GM21786 (cell line): ENCODE measurements around the gene IL1RAPL2.

Experiments used
- ATAC-seq: cut with Tn5 transposase; IDR thresholded peaks from one replicate; pipeline ENCODE4 v1.9.1; 2021; ENCODE audit not compliant: unreplicated experiment

IL1RAPL2 gene

DNA sequence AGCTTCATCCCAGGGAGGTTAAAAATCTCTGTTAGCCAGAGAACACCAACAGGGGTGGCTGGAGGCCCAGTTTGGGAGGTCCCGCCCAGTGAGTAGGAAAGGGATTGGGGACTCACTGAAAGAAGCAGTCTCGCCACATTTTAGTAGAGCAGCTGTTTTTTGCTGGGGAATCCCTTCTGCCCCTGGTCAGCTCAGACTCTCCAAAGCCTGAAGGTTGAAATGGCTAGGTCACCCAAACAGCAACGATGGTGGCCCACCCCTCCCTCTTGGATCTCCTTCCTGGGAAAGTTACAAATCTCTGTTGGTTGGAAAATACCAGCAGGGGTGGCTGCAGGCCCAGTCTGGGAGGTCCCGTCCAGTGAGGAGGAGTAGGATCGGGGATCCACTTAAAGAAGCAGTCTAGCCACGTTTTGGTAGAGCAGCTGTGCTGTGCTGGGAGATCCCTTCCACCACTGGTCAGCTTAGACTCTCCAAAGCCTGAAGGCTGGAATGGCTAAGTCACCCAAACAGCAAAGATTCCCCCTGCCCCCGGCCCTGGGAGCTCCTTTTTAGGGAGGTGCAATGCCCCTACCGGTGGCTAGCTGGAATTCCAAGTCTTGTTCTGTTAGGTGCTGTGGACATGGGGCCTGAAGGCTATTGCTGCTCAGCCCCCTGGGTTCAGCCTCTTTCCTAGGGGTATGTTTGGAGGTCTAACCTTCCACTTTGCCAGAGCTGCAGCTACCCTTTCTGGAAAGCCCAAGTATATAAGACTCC, 694.5 kb downstream of the IL1RAPL2 start:
- no peak for ATAC-seq

GRCh38 chrX:105263171-105263570, 697.2 kb downstream of the IL1RAPL2 start:
- ATAC-seq = no peak

DNA sequence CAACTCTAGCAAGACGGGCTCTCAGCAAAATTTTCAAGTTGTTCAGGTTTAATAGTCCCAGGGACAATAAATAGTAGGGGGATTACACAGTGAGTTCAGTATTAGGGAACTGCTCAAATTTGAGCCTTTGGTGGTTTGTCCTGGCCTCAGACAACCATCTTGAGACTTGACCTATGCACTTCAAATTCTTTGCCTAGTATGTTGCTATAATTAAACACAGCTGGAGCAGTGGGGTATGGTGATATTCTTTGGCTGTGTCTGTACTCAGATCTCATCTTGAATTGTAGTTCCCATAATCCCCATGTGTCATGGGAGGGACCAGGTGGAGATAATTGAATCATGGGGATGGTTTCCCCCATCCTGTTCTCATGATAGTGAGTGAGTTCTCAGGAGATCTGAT, 697.8 kb downstream of the IL1RAPL2 start:
- no peak for ATAC-seq

DNA sequence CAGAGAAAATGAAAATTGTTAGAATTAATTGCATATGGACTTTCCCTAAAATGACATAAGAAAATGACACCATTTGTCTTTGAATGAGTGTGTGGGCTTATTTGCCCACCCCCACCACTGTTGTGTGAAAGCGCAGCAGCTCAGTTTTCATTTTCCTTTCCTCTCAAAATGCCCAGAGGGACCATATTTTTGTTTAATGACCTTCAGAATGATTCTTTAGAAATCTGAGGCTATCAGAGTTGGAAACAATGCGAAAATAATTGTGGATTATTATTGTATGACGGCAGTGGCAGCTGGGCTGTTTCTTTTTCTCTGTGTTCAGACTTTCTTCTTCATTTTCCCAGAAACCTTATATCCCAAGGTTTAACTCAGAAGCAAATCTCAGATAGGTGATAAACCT, 699.1 kb downstream of the IL1RAPL2 start:
- no peak for ATAC-seq

DNA sequence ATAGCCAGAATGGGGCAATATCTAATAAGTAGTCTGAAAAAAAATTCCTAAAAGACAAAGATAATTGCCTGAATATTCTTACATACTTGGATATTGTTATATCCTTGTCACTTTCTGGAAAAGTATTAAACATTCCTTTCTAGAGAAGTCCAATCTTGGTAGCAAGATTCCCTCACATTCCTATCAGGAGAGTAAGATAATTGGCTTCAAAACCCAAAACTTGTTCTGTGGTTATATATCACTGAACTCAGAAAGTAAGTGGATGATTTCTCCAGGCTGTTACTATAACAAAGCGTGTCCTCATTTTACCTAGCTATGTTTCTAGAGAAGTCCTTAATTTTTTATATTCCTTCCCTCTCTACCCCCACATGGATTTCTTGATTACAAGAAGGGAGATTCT, 700.5 kb downstream of the IL1RAPL2 start:
- ATAC-seq = no peak

DNA sequence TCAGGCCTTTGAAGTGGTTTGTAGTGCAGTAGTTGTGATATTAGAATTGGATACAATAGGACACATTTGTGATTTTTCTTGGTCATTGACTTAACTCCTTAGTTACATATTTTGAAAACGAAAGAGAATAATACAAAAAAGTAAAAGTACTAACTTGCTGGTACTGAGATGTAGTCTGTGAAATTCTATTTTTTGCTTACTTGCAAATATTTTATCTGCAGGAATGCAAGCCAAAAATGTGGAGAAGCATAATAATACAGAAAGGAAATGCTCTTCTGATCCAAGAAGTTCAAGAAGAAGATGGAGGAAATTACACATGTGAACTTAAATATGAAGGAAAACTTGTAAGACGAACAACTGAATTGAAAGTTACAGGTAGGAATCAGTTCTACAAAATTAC, 701.2 kb downstream of the IL1RAPL2 start:
- no peak for ATAC-seq

GRCh38 chrX:105269386-105269785, 703.4 kb downstream of the IL1RAPL2 start:
- no peak for ATAC-seq

GRCh38 chrX:105273326-105273725, 707.3 kb downstream of the IL1RAPL2 start:
- no peak for ATAC-seq

DNA sequence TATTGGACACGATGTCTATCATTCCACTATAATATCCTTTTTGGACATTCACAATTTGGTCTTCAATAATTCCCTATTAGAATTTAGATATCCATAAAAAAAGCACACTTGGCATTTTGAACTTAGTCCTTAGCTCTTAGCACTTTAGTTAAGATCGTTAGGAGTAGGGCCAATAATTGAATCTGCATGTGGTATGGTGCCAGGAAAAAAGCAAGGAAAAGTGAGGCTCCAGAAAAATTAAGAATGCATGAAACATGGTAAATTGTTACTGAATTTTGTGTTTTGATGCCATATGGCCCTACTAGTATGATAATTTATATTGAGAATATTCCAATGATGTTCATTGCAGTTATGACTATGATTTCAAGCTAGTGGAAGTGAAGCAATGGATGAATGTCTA, 708.1 kb downstream of the IL1RAPL2 start:
- ATAC-seq = no peak

DNA sequence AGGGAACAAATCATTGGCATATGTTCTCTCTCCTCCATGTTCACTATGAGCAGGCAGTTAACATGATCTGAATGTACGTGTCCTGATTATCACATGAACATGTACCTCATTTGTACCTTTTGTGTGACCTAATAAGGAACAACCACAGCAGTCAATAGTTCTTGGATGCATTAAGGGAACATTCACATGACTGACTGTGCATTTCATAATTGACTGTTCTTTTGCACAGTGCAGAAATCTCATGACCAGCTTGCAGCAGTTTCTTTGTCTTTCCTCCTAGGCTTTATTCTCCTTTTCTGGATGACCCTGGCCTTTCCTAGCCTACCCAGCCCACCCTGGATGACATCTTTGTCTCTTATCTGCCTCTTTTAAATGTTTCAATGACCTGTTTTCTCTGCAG, 711.1 kb downstream of the IL1RAPL2 start:
- ATAC-seq = no peak

DNA sequence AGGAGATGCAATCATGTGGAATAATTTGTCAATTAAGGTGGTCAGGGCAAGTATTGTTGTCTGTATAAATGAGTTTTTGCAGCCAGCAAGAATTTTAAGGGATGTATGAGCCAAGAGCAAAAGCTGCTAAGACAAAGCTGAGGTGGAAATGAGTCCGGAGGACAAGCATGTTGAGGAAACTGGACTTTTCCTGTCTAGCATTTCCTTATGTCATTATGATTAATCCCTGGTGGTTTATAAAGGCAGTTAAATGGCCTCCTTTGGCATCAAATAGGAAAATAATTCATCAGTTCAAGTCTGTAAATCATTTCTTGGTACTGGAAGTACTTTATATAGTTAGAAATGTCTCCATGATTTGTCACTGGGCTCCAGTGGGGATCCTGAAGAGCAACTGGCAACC, 716.1 kb downstream of the IL1RAPL2 start:
- ATAC-seq = no peak

- ATAC-seq = no peak
These were observed 731.0 kb downstream of the IL1RAPL2 start for GRCh38 chrX:105297041-105297440.

- ATAC-seq = no peak
These were observed 733.3 kb downstream of the IL1RAPL2 start for GRCh38 chrX:105299286-105299685.

DNA sequence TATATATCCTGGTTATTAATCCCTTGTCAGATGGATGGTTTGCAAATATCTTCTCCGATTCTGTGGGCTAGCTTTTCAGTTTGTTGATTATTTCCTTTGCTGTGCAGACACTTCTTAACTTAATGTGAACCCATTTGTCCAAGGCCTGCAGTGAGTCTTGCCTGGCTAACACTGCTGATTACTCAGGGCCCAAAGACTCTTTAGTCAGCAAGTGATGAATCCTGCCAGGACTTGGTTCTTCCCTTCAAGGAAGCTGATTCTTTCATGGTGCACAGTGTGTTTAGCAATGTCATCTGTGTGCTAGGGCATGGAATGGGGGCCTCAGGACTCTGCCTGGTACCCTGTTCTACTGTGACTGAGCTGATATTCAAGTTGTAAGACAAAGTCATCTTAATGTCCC, 736.2 kb downstream of the IL1RAPL2 start:
- ATAC-seq = no peak

GRCh38 chrX:105307762-105308161, 741.8 kb downstream of the IL1RAPL2 start:
- no peak for ATAC-seq

DNA sequence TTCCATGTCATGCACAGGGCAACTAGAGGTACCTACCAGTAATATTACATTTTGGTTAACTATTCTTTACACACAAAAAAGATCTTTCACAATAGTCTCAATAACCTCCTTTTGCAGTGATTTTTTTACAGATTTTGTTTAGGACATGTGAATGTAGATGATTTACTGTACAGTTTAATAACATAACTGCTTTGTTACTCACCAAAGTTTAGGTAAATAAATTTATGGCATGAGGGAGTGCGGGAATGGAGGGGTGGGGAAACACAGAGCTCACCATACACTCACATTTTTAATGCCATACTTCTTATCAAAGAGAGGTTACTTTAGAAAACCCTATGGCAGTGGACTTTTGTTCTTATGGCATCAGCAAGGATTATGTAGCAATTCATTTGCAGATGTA, 747.6 kb downstream of the IL1RAPL2 start:
- no peak for ATAC-seq

DNA sequence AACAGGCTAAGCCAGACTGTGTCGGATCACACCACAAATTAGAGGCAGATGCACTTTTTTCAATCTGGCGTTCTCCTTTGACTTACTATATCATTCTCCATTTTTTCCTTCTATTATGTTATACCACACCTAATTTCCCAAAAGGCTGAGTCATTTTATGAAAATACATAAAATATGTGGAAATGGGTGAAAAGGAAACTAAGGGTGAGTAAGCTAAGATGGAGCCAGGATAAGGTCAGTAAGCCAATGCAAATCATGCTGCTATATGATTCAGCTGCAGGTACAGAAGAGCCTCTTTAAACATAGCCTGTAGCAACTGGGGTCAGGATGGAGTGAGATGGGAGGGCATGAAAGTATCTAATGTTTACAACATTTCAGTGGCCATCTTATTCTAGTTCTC, 748.5 kb downstream of the IL1RAPL2 start:
- ATAC-seq = no peak

DNA sequence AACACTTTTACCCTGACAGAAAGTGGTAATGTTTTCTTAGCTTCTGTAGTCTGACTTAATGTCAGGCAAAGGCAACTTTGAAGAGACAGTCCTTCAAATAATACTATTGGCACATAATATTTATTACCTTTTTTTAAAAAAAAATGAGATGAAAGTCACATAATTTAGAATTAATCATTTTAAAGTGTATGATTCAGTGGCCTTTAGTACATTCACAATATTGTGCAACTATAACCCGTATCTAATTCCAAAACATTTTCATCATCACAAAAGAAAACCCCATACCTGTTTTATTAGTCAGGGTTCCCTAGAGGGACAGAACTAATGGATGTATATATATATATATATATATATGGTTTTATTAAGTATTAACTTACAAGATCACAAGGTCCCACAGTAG, 749.2 kb downstream of the IL1RAPL2 start:
- ATAC-seq = no peak

DNA sequence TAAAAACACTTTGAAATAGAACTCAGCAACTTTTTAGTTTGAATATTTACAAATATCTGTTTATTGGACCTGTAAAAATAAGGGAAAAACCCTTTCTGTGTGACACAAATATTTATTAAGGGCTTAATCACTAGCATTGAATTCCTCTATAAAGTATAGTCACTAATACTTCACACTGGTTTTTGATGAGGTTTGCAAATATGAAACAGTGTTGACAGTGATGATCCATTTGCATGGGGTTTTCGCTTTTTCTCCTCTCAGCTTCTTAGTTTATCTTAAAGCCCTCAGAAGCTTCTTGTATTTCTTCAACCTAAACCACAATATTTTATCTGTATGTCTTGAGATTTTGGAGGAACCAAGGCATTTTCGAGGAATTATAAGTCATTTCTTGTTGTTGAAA, 751.1 kb downstream of the IL1RAPL2 start:
- ATAC-seq = no peak

- ATAC-seq = no peak
These were observed 757.9 kb downstream of the IL1RAPL2 start for GRCh38 chrX:105323928-105324327.

GRCh38 chrX:105328773-105329172, 762.8 kb downstream of the IL1RAPL2 start:
- ATAC-seq = no peak

- no peak for ATAC-seq
These were observed 765.2 kb downstream of the IL1RAPL2 start for GRCh38 chrX:105331244-105331643.

- ATAC-seq = no peak
These were observed 781.4 kb downstream of the IL1RAPL2 start for GRCh38 chrX:105347373-105347772.
